HCT116 (cell line): ENCODE results near the gene EXD3. TPM values are rescaled to one million over a fixed set of nuclear protein-coding genes. Genes with fewer than 3 reads are reported as not detected.

Source experiments
- ATAC-seq: fragments of 200-7000 bp; cut with Tn5 transposase; 2 replicates; pipeline ENCODE4 v1.9.1; 2020; ENCODE audit warnings: mild to moderate bottlenecking, moderate library complexity
- BruUV-seq: library from RNA; stranded (reverse); fragments of 400-500 nt; replicated peaks from 2 replicates; lab custom pipeline; 2021; lab: Mats Ljungman, UMichigan
- CTCF ChIA-PET: fragments of 300-600 bp; sonication (Branson Sonifier 250); formaldehyde crosslinking; loops from one replicate; lab custom pipeline; 2021; ENCODE audit warnings: antibody characterized with exemption; lab: Charles Lee
- POLR2A ChIA-PET: fragments of 300-600, 350-600 bp; sonication (Branson Sonifier 250); formaldehyde crosslinking; loops from one replicate; lab custom pipeline; 2021; ENCODE audit warnings: antibody characterized with exemption; lab: Charles Lee
- RAD21 ChIA-PET, 2 experiments: fragments of 300-600 bp; sonication (Branson Sonifier 250); formaldehyde crosslinking; loops; one replicate each; lab custom pipeline; 2023; ENCODE audit warnings: low total read pairs in 2 of 2; ENCODE audit not compliant: uncharacterized antibody in 2 of 2, unreplicated experiment in 2 of 2, low non-redundant PET in 1 of 2; lab: Charles Lee
- DNase-seq: peaks from one replicate; pipeline ENCODE4 v3.0.0-alpha.2; 2010; ENCODE audit warnings: low read depth, low spot score
- H2AFZ ChIP-seq: fragments of 200-600 bp; shearing (Covaris generic), sonication (generic); 2 replicates; pipeline ENCODE4 v1.6.1; 2017; ENCODE audit warnings: low read depth, mixed run types, mixed read lengths, antibody characterized with exemption, low read length; ENCODE audit not compliant: poor library complexity, severe bottlenecking
- H3K27ac ChIP-seq: 2 replicates; pipeline ENCODE4 v1.5.1; 2012; ENCODE audit warnings: low read depth, low read length
- H3K27me3 ChIP-seq: fragments of 200-600 bp; sonication (generic); 2 replicates; pipeline ENCODE4 v1.6.1; 2016; ENCODE audit warnings: mixed run types, low read length, mixed read lengths; ENCODE audit not compliant: insufficient read depth
- H3K36me3 ChIP-seq, 2 experiments: fragments of 200-500 bp in 1 of 2; fragments of 200-600 bp in 1 of 2; sonication (Bioruptor generic) in 1 of 2; sonication (generic) in 1 of 2; 2 replicates each; pipeline versions ENCODE4 v1.5.1 to v1.6.1; 2014 to 2016; ENCODE audit warnings: low read length in 2 of 2, inconsistent platforms in 1 of 2, mixed read lengths in 1 of 2, mixed run types in 1 of 2; ENCODE audit not compliant: insufficient read depth in 2 of 2, control insufficient read depth in 1 of 2
- H3K4me1 ChIP-seq, 2 experiments: fragments of 200-600 bp in 1 of 2; sonication (generic) in 1 of 2; 2 replicates each; pipeline versions ENCODE4 v1.5.1 to v1.6.1; 2012 to 2017; ENCODE audit warnings: low read length in 2 of 2, inconsistent platforms in 1 of 2, mild to moderate bottlenecking in 1 of 2, mixed read lengths in 1 of 2, mixed run types in 1 of 2, moderate library complexity in 1 of 2; ENCODE audit not compliant: insufficient read depth in 2 of 2, control insufficient read depth in 1 of 2
- H3K4me2 ChIP-seq: fragments of 200-600 bp; sonication (generic); 2 replicates; pipeline ENCODE4 v1.6.1; 2017; ENCODE audit warnings: mixed run types, low read length, mixed read lengths
- H3K4me3 ChIP-seq, 2 experiments: fragments of 200-600 bp in 1 of 2; sonication (generic) in 1 of 2; replicated peaks in 1 of 2; 2 replicates each; pipeline ENCODE4 v1.5.1; 2011 to 2016; ENCODE audit warnings: low read length in 2 of 2, control low read depth in 1 of 2, low read depth in 1 of 2, mild to moderate bottlenecking in 1 of 2, mixed read lengths in 1 of 2, mixed run types in 1 of 2
- H3K79me2 ChIP-seq: fragments of 200-600 bp; sonication (generic); 2 replicates; pipeline ENCODE4 v1.6.1; 2017; ENCODE audit warnings: mild to moderate bottlenecking, mixed run types, low read length, moderate library complexity, mixed read lengths; ENCODE audit not compliant: insufficient read depth
- H3K9ac ChIP-seq: fragments of 200-600 bp; sonication (generic); 2 replicates; pipeline ENCODE4 v1.6.1; 2016; ENCODE audit warnings: low read length, mixed read lengths
- H3K9me2 ChIP-seq: fragments of 200-600 bp; sonication (generic), shearing (Covaris generic); 2 replicates; pipeline ENCODE4 v1.6.1; 2017; ENCODE audit warnings: mixed run types, mild to moderate bottlenecking, moderate library complexity; ENCODE audit not compliant: insufficient read depth
- H3K9me3 ChIP-seq, 2 experiments: fragments of 200-500 bp in 1 of 2; fragments of 200-600 bp in 1 of 2; sonication (Bioruptor generic) in 1 of 2; sonication (generic) in 1 of 2; 2 replicates each; pipeline ENCODE4 v1.6.1; 2014 to 2017; ENCODE audit warnings: low read length in 2 of 2, mixed read lengths in 2 of 2, inconsistent platforms in 1 of 2, low read depth in 1 of 2, mild to moderate bottlenecking in 1 of 2, mixed run types in 1 of 2, moderate library complexity in 1 of 2; ENCODE audit not compliant: control insufficient read depth in 1 of 2, insufficient read depth in 1 of 2
- H4K20me1 ChIP-seq: fragments of 200-600 bp; sonication (generic), shearing (Covaris generic); 2 replicates; pipeline ENCODE4 v1.6.1; 2017; ENCODE audit warnings: mixed run types, mild to moderate bottlenecking, moderate library complexity; ENCODE audit not compliant: insufficient read depth
- ATF3 ChIP-seq: IDR thresholded peaks from 2 replicates; pipeline ENCODE4 v1.6.1; 2012
- CEBPB ChIP-seq: IDR thresholded peaks from 2 replicates; pipeline ENCODE4 v1.6.1; 2012; ENCODE audit warnings: low read depth
- CTCF ChIP-seq, 3 experiments: fragments of 200-600 bp in 1 of 3; sonication (generic) in 1 of 3; IDR thresholded peaks in 2 of 3; conservative IDR thresholded peaks in 1 of 3; 2 replicates each; pipeline ENCODE4 v1.5.1; 2012 to 2017; ENCODE audit warnings: low read depth in 2 of 3, low read length in 2 of 3, antibody characterized with exemption in 1 of 3, borderline replicate concordance in 1 of 3, control low read depth in 1 of 3, mild to moderate bottlenecking in 1 of 3, mixed read lengths in 1 of 3, mixed run types in 1 of 3, moderate library complexity in 1 of 3; ENCODE audit not compliant: insufficient read depth in 1 of 3
- EZH2phosphoT487 ChIP-seq: fragments of 200-600 bp; IDR thresholded peaks from 2 replicates; pipeline ENCODE4 v1.6.1; 2018; ENCODE audit warnings: antibody characterized with exemption, borderline replicate concordance
- JUND ChIP-seq: IDR thresholded peaks from 2 replicates; pipeline ENCODE4 v1.6.1; 2012
- POLR2A ChIP-seq: IDR thresholded peaks from 2 replicates; pipeline ENCODE4 v1.7.0; 2011; ENCODE audit warnings: borderline replicate concordance; ENCODE audit not compliant: insufficient read depth, insufficient read length; ENCODE audit errors: extremely low read depth
- RAD21 ChIP-seq: IDR thresholded peaks from 2 replicates; pipeline ENCODE4 v1.6.1; 2012; ENCODE audit warnings: low read depth, mild to moderate bottlenecking
- SIN3A ChIP-seq: IDR thresholded peaks from 2 replicates; pipeline ENCODE4 v1.6.1; 2012; ENCODE audit warnings: low read depth
- ZBTB33 ChIP-seq: IDR thresholded peaks from 2 replicates; pipeline ENCODE4 v1.6.1; 2011; ENCODE audit warnings: mild to moderate bottlenecking, low read length, moderate library complexity; ENCODE audit not compliant: insufficient replicate concordance; ENCODE audit errors: extremely low read depth
- ZFX ChIP-seq: fragments of 450-650 bp; IDR thresholded peaks from 2 replicates; pipeline ENCODE4 v1.6.1; 2017
- ZNF274 ChIP-seq: fragments of 200-500 bp; sonication (Bioruptor generic); IDR thresholded peaks from 2 replicates; pipeline ENCODE4 v1.6.1; 2014; ENCODE audit warnings: mild to moderate bottlenecking, low read depth, low read length, inconsistent platforms
- intact Hi-C: fragments of 100-400 bp; cut with micrococcal nuclease; formaldehyde crosslinking; loops from 2 replicates; pipeline ENCODE4 v1.10.0; 2022
- total RNA-seq: library from RNA; stranded (reverse); gene quantifications from one replicate; pipeline ENCODE4 v1.2.1, GENCODE V29; 2021; ENCODE audit not compliant: unreplicated experiment

The EXD3 gene
- total RNA-seq, 1 experiment from 2014 or later, result 25.4 TPM

- DNase-seq, result no peak
- POLR2A ChIA-PET, result no interaction called here
- no peak overlapping the region for H3K9ac ChIP-seq
- no peak for ATAC-seq
- peaks cover 3 to 10% of the 10 kb centered on the region in 2 experiments; a peak in 2 of 4 replicates for H3K9me3 ChIP-seq
- BruUV-seq, result no TSS peak
- CTCF ChIA-PET, result no interaction called here
- H3K27ac ChIP-seq, result no peak overlapping the region
- no peaks in the 10 kb centered on the region for H3K4me1 ChIP-seq
- no peak overlapping the region for H2AFZ ChIP-seq
- no peaks in the 10 kb centered on the region for H3K27me3 ChIP-seq
- intact Hi-C loops, result no loop called here
- no peaks in the 10 kb centered on the region for H3K79me2 ChIP-seq
- TF ChIP-seq CTCF (IDR thresholded peaks at IDR 0.05 in 2 of 3, conservative IDR thresholded peaks at IDR 0.05 in 1 of 3; ENCODE audit: borderline replicate concordance in 1 of 3, insufficient read depth in 1 of 3, low read depth in 2 of 3, low read length in 2 of 3), result no peak
- no peak for TF ChIP-seq RAD21
- no peak for TF ChIP-seq ZFX
- TF ChIP-seq ZBTB33, result no peak
- no peak for TF ChIP-seq JUND
- TF ChIP-seq EZH2phosphoT487, result no peak
- TF ChIP-seq ATF3, result no peak
- no peak for TF ChIP-seq CEBPB
- TF ChIP-seq SIN3A, result no peak
- no peak for TF ChIP-seq ZNF274
- TF ChIP-seq POLR2A, result no peak
- H3K36me3 ChIP-seq, result no peaks in the 10 kb centered on the region
- RAD21 ChIA-PET, result interaction anchor here in 1 of 2 experiments (0.7 kb wide), 1 partner anchor 56 kb away, joined by 3 read pairs; no protein-coding TSS in a partner anchor
- no peak overlapping the region for H3K4me2 ChIP-seq
- H4K20me1 ChIP-seq, result no peaks in the 10 kb centered on the region
- H3K9me2 ChIP-seq, result no peaks in the 10 kb centered on the region
- H3K4me3 ChIP-seq, result no peak overlapping the region
These were observed 83.7 kb downstream of the EXD3 start for GRCh38 chr9:137339045-137339907.
